D721Med (cell line): ENCODE measurements around the gene LIPM.

ENCODE experiments used
- DNase-seq: peaks from one replicate; pipeline ENCODE4 v3.0.0; 2011; ENCODE audit warnings: low spot score; ENCODE audit not compliant: insufficient read length
- FAIRE-seq: peaks from 2 replicates; lab custom pipeline; 2011; peaks lifted over from hg19 to GRCh38; lab: Jason Lieb, UNC
- TF ChIP-seq, protein P1 (sequence below): IDR thresholded peaks from 2 replicates; pipeline ENCODE4 v1.5.1; 2012; ENCODE audit warnings: mild to moderate bottlenecking, control low read depth; ENCODE audit not compliant: insufficient read depth; ENCODE audit errors: missing control alignments

The LIPM gene, protein sequence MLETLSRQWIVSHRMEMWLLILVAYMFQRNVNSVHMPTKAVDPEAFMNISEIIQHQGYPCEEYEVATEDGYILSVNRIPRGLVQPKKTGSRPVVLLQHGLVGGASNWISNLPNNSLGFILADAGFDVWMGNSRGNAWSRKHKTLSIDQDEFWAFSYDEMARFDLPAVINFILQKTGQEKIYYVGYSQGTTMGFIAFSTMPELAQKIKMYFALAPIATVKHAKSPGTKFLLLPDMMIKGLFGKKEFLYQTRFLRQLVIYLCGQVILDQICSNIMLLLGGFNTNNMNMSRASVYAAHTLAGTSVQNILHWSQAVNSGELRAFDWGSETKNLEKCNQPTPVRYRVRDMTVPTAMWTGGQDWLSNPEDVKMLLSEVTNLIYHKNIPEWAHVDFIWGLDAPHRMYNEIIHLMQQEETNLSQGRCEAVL

DNA sequence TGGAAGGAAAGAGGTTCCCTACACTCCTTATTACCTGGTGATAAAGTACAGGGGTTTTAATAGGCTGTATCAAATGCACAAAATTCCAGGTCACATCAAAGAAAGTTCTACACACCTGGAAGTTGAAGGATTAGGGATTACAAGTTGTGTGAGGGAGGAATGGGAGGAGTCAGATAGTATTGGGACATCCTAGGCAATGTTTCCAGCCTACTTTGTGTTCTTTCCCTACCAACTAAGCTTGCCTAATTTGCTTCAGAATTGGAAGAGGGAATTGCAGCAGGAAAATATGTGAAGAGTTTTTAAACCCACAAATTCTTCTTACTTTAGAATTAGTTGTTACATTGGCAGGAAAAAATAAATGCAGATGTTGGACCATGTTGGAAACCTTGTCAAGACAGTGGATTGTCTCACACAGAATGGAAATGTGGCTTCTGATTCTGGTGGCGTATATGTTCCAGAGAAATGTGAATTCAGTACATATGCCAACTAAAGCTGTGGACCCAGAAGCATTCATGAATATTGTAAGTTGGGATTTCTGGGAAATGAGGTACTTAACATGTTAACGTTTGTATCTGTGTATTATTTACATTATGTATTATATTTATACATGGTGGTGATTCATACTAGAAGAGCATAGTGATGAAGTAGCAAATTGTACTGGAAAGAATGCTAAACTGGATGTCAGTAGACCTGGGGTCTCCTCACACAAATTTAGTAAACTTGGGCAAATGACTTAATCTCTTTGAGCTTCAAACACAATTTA is at the start of gene LIPM:
TSS of gene LIPM (plus strand) at position 208 of the 763 bp plus-strand sequence. CDS start at position 375, 167 bp downstream.
- FAIRE-seq (no peak), DNase-seq (no peak)
- TF ChIP-seq, protein P1, sequence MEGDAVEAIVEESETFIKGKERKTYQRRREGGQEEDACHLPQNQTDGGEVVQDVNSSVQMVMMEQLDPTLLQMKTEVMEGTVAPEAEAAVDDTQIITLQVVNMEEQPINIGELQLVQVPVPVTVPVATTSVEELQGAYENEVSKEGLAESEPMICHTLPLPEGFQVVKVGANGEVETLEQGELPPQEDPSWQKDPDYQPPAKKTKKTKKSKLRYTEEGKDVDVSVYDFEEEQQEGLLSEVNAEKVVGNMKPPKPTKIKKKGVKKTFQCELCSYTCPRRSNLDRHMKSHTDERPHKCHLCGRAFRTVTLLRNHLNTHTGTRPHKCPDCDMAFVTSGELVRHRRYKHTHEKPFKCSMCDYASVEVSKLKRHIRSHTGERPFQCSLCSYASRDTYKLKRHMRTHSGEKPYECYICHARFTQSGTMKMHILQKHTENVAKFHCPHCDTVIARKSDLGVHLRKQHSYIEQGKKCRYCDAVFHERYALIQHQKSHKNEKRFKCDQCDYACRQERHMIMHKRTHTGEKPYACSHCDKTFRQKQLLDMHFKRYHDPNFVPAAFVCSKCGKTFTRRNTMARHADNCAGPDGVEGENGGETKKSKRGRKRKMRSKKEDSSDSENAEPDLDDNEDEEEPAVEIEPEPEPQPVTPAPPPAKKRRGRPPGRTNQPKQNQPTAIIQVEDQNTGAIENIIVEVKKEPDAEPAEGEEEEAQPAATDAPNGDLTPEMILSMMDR: no peak

DNA sequence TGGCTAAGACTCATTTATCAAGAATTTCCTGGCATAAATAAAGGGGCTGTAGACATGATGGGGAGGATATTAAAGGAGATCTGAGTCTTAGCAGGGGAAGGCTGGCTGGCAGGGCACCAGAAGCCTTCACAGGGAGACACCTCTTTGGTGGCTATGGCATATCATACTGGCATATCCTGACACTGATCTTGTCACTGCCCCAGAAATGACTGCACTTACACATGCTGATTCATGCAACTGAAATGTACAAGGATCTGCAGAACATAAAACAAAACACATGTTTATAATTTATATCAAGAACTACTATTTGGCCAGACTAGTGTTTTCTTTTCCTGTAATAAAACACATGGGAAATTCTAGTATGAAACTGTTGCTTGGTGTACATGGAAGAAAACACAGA is 48.2 kb upstream of the LIPM start:
- no peak for DNase-seq
- TF ChIP-seq, protein P1: no peak

DNA sequence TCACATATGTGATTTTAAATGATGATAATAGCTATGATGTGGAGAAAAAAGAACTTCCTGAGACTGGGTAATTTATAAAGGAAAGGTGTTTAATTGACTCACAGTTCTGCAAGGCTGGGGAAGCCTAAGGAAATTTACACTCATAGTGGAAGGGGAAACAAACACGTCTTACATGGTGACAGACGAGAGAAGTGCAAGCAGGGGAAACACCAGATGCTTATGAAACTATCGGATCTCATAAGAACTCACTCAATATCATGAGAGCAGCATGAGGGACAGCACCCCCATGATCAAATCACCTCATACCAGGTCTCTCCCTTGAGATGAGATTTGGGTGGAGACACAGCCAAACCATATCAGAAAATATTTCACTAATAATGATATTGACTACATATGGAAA is 46.8 kb upstream of the LIPM start:
- TF ChIP-seq, protein P1: no peak
- FAIRE-seq: no peak
- no peak for DNase-seq

More for the DNA sequence above, 48.2 kb upstream of the LIPM start:
- FAIRE-seq: no peak

DNA sequence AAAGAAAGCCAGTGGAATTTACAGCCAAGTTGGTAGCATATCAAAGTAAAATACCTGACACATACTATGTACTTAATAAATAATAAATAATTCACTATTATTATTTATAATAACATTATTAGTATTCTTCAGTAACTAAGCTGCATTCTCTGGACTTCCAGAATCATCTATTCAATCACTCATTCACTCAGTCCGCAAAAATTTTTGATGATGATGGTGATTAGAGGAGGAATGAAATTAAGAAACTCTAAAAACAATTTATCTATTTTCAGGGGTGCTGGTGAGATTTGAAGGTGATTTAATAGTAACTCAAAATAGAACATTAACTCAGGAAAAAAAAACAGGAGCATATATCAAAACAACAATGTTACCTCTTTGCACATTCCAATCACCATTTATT is 45.9 kb upstream of the LIPM start:
- FAIRE-seq (no peak), DNase-seq (no peak)
- TF ChIP-seq, protein P1: no peak

DNA sequence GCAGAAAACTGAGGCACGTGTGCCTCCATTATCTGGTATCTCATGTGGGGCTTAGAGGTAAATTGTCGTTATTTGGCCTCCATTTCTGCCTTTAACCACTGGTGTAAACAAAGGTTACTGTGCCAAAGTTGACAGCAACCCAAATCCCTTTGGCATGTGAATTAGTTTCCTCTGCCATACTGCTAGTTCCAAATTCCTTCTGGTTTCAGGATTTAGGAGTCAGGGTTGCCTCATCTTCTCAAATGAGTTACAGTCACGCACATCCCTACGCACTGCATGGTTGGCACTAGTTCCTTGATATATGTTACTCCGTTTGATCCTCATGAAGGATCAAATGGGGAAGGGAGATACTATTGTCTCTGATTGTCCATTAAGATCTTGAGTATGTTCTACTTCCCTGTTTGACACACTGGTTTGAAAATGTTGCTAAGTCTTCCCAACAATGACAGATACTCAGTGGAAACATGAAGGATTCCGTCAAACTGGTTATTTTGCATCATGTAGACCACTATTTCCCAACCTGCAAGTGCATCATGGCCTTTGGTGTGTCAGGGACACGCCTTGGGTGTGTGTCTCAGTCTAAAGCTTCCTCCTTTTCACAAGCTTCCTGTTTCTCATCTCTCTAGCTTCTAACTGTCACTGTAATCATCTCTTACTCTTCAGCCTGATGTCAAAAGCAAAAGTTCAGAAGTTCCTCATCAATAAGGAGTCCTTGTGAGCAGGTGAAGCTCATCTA is 43.0 kb upstream of the LIPM start, which contains the start of gene LIPN:
TSS of gene LIPN (plus strand) at position 655 of the 736 bp plus-strand sequence. CDS start 1,386 bp downstream, outside the sequence.
- no peak for FAIRE-seq
- no peak for DNase-seq
- TF ChIP-seq, protein P1: no peak

DNA sequence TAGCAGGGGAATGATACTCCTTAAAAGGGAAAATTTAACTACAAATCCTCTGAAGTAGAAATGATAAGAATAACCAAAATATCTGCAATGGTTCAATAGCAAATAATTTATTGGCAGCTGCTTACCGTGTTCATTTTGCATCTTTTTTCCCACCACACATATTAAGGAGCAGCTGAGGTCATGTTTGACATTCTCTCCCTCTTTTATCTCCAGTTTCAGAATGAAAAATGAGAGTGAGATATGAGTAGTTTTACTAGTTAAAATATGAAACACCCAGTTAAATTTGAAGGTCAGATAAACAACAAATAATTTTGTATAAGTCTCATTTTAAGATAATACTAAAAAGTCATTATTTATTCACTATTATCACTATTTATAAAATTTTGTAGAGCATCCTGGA is 39.6 kb upstream of the LIPM start:
- DNase-seq: no peak
- no peak for FAIRE-seq
- TF ChIP-seq, protein P1: no peak
